Stimulated activated CD4-positive, alpha-beta T cell treated with anti-CD3 and anti-CD28 coated beads, Interleukin-12 subunit alpha, Interleukin-12 subunit beta, amount 100 ng/mL, for 48 hours (primary cell): ENCODE results near the gene OMP.

Experiments
- DNase-seq, 3 donors: peaks; one replicate each; pipeline ENCODE4 v3.0.0-alpha.2; 2020; ENCODE audit warnings: low read depth in 2 of 3, low spot score in 1 of 3

OMP gene

GRCh38 chr11:77068457-77069335 lies 33.9 kb upstream of the OMP start:
- DNase-seq = no peak

GRCh38 chr11:77069336-77069968 lies 33.2 kb upstream of the OMP start:
- no peak for DNase-seq

- no peak for DNase-seq
These were observed 32.6 kb upstream of the OMP start for GRCh38 chr11:77069969-77070582.

- no peak for DNase-seq
These were observed 31.6 kb upstream of the OMP start for GRCh38 chr11:77071077-77071476.

- DNase-seq = no peak
These were observed 30.7 kb upstream of the OMP start for GRCh38 chr11:77071671-77072605.

GRCh38 chr11:77072851-77073327 lies 29.8 kb upstream of the OMP start:
- DNase-seq = no peak

- no peak for DNase-seq
These were observed 29.2 kb upstream of the OMP start for GRCh38 chr11:77073328-77074001.

GRCh38 chr11:77074205-77074604 lies 28.4 kb upstream of the OMP start:
- DNase-seq = no peak

- no peak for DNase-seq
These were observed 27.9 kb upstream of the OMP start for GRCh38 chr11:77074626-77075221.

- DNase-seq = no peak
These were observed 27.2 kb upstream of the OMP start for GRCh38 chr11:77075425-77075905.

GRCh38 chr11:77079666-77080065 lies 23.0 kb upstream of the OMP start:
- DNase-seq = no peak

GRCh38 chr11:77080643-77081210 lies 21.9 kb upstream of the OMP start:
- DNase-seq = no peak

- no peak for DNase-seq
These were observed 21.2 kb upstream of the OMP start for GRCh38 chr11:77081381-77081851.

- no peak for DNase-seq
These were observed 20.4 kb upstream of the OMP start for GRCh38 chr11:77081976-77082836.

GRCh38 chr11:77082838-77083565 lies 19.6 kb upstream of the OMP start:
- DNase-seq = peak in 1 of 3 donors; percentile 22

GRCh38 chr11:77083566-77084245 lies 18.9 kb upstream of the OMP start:
- no peak for DNase-seq

- no peak for DNase-seq
These were observed 18.0 kb upstream of the OMP start for GRCh38 chr11:77084581-77085191.
